HG03460 (cell line): Measurements from ENCODE around the gene VCL.
A peak's percentile ranks its signal among the peaks of the same experiment; 100 is the strongest.
"Not testable (repeated sequence)": the region's sequence is repeated elsewhere in the genome, so short reads cannot be mapped to it uniquely, and the experiment has no call there.

Experiments used
- ATAC-seq: cut with Tn5 transposase; IDR thresholded peaks from one replicate; pipeline ENCODE4 v1.9.1; 2021; ENCODE audit not compliant: unreplicated experiment

The VCL gene

GRCh38 chr10:74139981-74140380, 142.1 kb downstream of the VCL start:
- ATAC-seq: no peak

- no peak for ATAC-seq
Observed at GRCh38 chr10:74140553-74140952, 142.6 kb downstream of the VCL start.

GRCh38 chr10:74145133-74145532, 147.2 kb downstream of the VCL start:
- ATAC-seq: no peak

- not testable (repeated sequence) for ATAC-seq
Observed at GRCh38 chr10:74146980-74147379, 149.1 kb downstream of the VCL start.

- peak; percentile 45 for ATAC-seq
Observed at GRCh38 chr10:74150204-74150989, 152.5 kb downstream of the VCL start, which contains the start of gene AP3M1. Gene AP3M1, minus strand, starts transcription at chr10:74150828. Its CDS starts 12,449 bp downstream, at chr10:74138379.

- ATAC-seq: peak; percentile 81
Observed at GRCh38 chr10:74150990-74151878, 153.3 kb downstream of the VCL start, which contains the start of gene ADK. Gene ADK, plus strand, starts transcription at chr10:74151221. Its CDS starts 58 bp downstream, at chr10:74151279.

GRCh38 chr10:74151879-74152722, 154.2 kb downstream of the VCL start:
- ATAC-seq: no peak

- no peak for ATAC-seq
Observed at GRCh38 chr10:74153123-74153522, 155.2 kb downstream of the VCL start.

- ATAC-seq: no peak
Observed at GRCh38 chr10:74153676-74154075, 155.8 kb downstream of the VCL start.

- no peak for ATAC-seq
Observed at GRCh38 chr10:74156919-74157289, 159.0 kb downstream of the VCL start.

- ATAC-seq: no peak
Observed at GRCh38 chr10:74160013-74160412, 162.1 kb downstream of the VCL start.

GRCh38 chr10:74163319-74164068, 165.6 kb downstream of the VCL start:
- ATAC-seq: no peak

GRCh38 chr10:74164716-74165529, 167.0 kb downstream of the VCL start:
- ATAC-seq: no peak

- ATAC-seq: no peak
Observed at GRCh38 chr10:74165530-74165901, 167.6 kb downstream of the VCL start.

GRCh38 chr10:74167443-74167842, 169.5 kb downstream of the VCL start:
- no peak for ATAC-seq
